PFSK-1 (cell line): Measurements from ENCODE around the gene RIMS4.

Experiments used
- FOXP2 ChIP-seq: optimal IDR thresholded peaks from 2 replicates; pipeline ENCODE3; 2011; ENCODE audit warnings: borderline replicate concordance, control low read depth, inconsistent platforms; ENCODE audit not compliant: insufficient read depth; ENCODE audit errors: extremely low read length, extremely low read depth
- POLR2AphosphoS5 ChIP-seq: IDR thresholded peaks from 2 replicates; pipeline ENCODE4 v1.6.1; 2012; ENCODE audit warnings: low read depth, mild to moderate bottlenecking, control low read depth, low read length, moderate library complexity
- REST ChIP-seq, 2 experiments: IDR thresholded peaks; 2 replicates each; pipeline versions ENCODE4 v1.6.1 to v1.8.0; 2011 to 2012; ENCODE audit warnings: low read depth in 2 of 2, low read length in 2 of 2, control low read depth in 1 of 2, inconsistent platforms in 1 of 2, mild to moderate bottlenecking in 1 of 2, moderate library complexity in 1 of 2; ENCODE audit not compliant: insufficient read depth in 1 of 2
- SIN3A ChIP-seq: IDR thresholded peaks from 2 replicates; pipeline ENCODE4 v1.6.1; 2012; ENCODE audit warnings: mild to moderate bottlenecking, low read length, moderate library complexity, borderline replicate concordance; ENCODE audit not compliant: insufficient read depth

- TF ChIP-seq POLR2AphosphoS5: no peak
- TF ChIP-seq FOXP2: no peak
- no peak for TF ChIP-seq REST (IDR thresholded peaks at IDR 0.05; ENCODE audit: insufficient read depth in 1 of 2, low read depth in 2 of 2, low read length in 2 of 2)
- no peak for TF ChIP-seq SIN3A
Observed at GRCh38 chr20:44833437-44833836, 23.1 kb upstream of the RIMS4 start.
